ENCODE measurements around the gene SLC29A4.
A peak's percentile ranks its signal among the peaks of the same experiment; 100 is the strongest.
"Not testable (repeated sequence)": the region's sequence is repeated elsewhere in the genome, so short reads cannot be mapped to it uniquely, and the experiment has no call there.

Gene SLC29A4

DNA sequence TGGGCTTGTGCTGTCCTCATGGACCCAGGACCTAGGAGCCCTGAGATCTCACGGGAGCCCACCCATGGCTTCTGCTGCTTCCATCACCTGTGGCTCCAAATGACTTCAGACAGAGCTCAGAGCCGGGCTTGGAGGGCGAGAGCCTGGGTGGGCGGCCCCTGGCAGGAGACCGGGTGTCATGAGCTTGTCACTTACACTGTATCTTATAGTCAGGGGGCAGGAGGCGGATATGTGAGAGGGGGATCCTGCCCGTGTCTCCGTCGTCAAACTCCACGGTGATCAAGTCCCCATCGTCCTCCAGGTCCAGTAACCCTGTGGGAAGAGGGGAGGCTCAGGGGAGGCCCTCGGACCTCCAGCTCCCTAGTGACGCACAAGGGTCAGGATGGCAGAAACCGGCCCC is 33.0 kb downstream of the SLC29A4 start:
- Mint-ChIP-seq H3K27ac (no peak overlapping the region), H3K27me3 (ENCODE audit: low read depth) (no peaks in the 10 kb centered on the region), H3K36me3 (ENCODE audit: low read depth) (peaks cover 45% of the 10 kb centered on the region), H3K4me3 (no peak overlapping the region), H3K9me3 (peaks cover 25% of the 10 kb centered on the region), H3K4me1 (ENCODE audit: low read depth) (no peaks in the 10 kb centered on the region)
- DNase-seq (ENCODE audit: low spot score): no peak

DNA sequence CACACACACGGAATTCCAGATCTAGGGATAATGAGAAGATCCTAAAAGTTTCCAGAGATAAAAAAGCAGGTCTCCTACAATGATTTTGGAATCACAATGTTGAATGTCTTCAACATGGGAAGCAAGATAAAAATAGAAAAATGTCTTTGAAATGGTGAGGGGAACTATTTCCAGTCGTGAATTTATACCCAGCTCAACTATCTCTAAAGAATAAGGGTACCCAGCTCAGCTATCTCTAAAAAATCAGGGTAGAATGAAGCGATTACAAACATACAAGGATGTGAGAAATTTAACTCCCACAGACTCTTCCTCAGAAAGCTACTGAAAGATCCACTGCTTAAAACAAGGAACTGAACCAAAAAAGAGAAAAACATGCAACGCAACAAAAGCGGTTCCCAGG is 35.9 kb downstream of the SLC29A4 start:
- not testable (repeated sequence) for DNase-seq (ENCODE audit: low spot score); H3K27ac Mint-ChIP-seq; H3K4me1 Mint-ChIP-seq (ENCODE audit: low read depth); H3K4me3 Mint-ChIP-seq; H3K27me3 Mint-ChIP-seq (ENCODE audit: low read depth)
- Mint-ChIP-seq H3K36me3 (ENCODE audit: low read depth) (peaks cover 58% of the 10 kb centered on the region), H3K9me3 (peaks cover 25% of the 10 kb centered on the region)

GRCh38 chr7:5320391-5320790 is 37.6 kb downstream of the SLC29A4 start:
- H3K9me3 Mint-ChIP-seq: peaks cover 25% of the 10 kb centered on the region
- H3K4me3 Mint-ChIP-seq: no peak overlapping the region
- DNase-seq (ENCODE audit: low spot score): no peak
- H3K4me1 Mint-ChIP-seq (ENCODE audit: low read depth): no peaks in the 10 kb centered on the region
- no peaks in the 10 kb centered on the region for H3K27me3 Mint-ChIP-seq (ENCODE audit: low read depth)
- no peak overlapping the region for H3K27ac Mint-ChIP-seq
- peaks cover 64% of the 10 kb centered on the region for H3K36me3 Mint-ChIP-seq (ENCODE audit: low read depth)

DNA sequence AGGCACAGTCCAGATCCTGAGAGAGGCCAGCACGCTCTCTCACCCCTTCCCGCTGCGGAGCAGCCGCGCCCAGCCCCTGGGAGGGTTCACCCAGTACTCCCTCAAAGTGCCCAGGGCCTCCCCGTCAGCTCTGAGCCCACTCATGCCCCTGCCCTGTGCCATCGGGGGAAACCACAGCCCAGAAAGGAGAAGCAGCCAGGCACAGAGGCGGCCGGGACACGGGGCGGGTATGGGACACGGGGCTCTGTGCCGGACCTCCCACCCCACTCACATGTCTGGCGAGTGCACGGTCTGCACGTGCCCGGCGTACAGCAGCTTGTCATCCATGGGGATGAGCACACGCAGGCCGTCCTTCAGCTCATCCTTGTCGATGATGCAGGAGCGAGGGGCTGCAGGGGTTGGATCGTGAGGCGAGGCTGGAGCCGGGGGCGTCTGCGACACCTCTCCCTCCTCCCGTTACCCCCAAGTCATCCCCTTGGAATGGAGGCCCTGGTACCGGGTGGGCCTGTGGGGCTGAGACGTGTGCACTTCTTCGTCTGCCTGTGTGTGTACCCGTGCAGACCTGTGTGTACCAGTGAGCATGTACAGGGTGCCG is 38.2 kb downstream of the SLC29A4 start:
- H3K36me3 Mint-ChIP-seq (ENCODE audit: low read depth): peaks cover 61% of the 10 kb centered on the region
- H3K27me3 Mint-ChIP-seq (ENCODE audit: low read depth): no peaks in the 10 kb centered on the region
- H3K4me1 Mint-ChIP-seq (ENCODE audit: low read depth): no peaks in the 10 kb centered on the region
- peaks cover 25% of the 10 kb centered on the region for H3K9me3 Mint-ChIP-seq
- DNase-seq (ENCODE audit: low spot score): no peak
- H3K27ac Mint-ChIP-seq: no peak overlapping the region
- H3K4me3 Mint-ChIP-seq: no peak overlapping the region

DNA sequence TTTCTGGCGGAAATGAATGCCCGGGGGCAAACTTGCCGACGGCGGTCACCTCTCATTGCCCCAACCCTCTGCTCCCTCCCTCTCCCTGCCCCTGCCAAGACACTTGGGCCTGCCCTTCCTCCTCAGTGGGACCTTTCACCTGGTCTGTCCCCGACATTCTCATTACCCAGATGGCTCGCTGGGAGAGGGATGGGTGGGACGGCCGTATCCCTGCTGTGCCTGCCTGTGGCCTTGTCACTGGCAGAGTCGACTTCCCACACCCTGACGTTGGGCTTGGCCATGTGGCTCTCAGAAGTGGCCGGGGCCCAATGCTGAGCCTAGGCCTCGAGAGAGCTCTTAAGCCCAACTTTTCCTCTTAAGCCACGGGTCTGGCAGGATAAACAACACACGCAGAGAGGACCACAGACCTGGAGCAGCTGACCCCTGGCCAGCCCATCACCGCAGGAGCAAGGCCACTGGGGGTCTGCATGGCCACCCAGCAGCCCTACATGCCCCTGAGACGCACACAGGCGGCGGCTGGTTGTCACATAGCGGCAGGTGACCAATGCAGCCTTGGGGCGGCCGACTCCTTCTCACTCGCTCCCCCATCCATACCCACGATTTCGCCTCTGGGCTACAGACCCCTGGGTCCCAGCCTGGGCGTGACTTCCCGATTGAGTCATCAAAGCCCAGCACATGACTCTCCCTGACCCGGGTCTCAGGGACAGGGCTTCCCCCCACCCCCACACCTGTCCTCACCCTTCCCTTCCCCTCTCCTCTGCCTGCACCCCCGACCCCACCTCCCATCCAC is 40.1 kb downstream of the SLC29A4 start:
- Mint-ChIP-seq H3K4me1 (ENCODE audit: low read depth) (no peaks in the 10 kb centered on the region), H3K4me3 (no peak overlapping the region), H3K27ac (no peak overlapping the region), H3K9me3 (peaks cover 21% of the 10 kb centered on the region), H3K27me3 (ENCODE audit: low read depth) (no peaks in the 10 kb centered on the region), H3K36me3 (ENCODE audit: low read depth) (peaks cover 58% of the 10 kb centered on the region)
- no peak for DNase-seq (ENCODE audit: low spot score)

- not testable (repeated sequence) for DNase-seq (ENCODE audit: low spot score); H3K4me1 Mint-ChIP-seq (ENCODE audit: low read depth); H3K4me3 Mint-ChIP-seq; H3K9me3 Mint-ChIP-seq; H3K27me3 Mint-ChIP-seq (ENCODE audit: low read depth); H3K27ac Mint-ChIP-seq
- peaks cover 46% of the 10 kb centered on the region for H3K36me3 Mint-ChIP-seq (ENCODE audit: low read depth)
These were observed 41.3 kb downstream of the SLC29A4 start for GRCh38 chr7:5323800-5324781.

DNA sequence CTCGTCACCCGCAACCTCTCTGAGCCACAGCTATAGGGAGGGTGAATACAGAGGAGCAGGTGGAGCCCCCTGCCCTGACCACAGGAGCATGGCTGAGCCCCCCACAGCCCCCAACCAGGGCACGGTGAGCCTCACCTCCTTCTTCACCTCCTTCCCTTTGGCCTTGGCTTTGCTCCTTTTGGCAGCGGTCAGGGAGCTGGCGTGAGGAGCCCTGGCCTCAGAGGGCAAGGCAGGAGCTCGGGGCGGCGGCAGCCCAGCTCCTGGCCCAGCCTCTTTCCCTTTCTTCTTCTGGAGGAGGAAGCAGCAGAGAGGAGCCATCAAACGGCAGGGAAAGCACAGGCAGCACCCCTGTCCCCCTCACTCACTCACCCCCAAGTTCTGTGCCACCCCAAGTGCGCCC is 42.2 kb downstream of the SLC29A4 start:
- H3K9me3 Mint-ChIP-seq: peaks cover 2% of the 10 kb centered on the region
- H3K36me3 Mint-ChIP-seq (ENCODE audit: low read depth): peaks cover 41% of the 10 kb centered on the region
- H3K4me1 Mint-ChIP-seq (ENCODE audit: low read depth): no peaks in the 10 kb centered on the region
- H3K27me3 Mint-ChIP-seq (ENCODE audit: low read depth): no peaks in the 10 kb centered on the region
- H3K4me3 Mint-ChIP-seq: no peak overlapping the region
- DNase-seq (ENCODE audit: low spot score): no peak
- no peak overlapping the region for H3K27ac Mint-ChIP-seq

DNA sequence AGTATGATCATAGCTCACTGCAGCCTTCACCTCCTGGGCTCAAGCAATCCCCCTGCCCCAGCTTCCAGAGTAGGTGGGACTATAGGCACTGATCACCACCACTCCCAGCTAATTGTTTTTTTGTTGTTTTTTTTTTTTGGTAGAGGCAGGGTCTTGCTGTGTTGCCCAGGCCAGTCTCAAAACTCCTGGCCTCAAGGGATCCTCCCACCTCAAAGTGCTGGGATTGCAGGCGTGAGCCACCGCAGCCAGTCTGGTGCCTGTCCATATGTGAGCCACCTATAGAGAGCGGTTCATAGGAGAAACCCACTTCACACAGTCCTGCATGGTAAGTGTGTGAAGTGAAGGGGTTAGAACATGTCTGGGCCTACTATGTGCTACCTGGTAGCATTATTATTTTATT is 47.5 kb downstream of the SLC29A4 start:
- Mint-ChIP-seq H3K27ac (no peak overlapping the region), H3K9me3 (no peaks in the 10 kb centered on the region), H3K4me3 (no peak overlapping the region), H3K4me1 (ENCODE audit: low read depth) (peaks cover 15% of the 10 kb centered on the region), H3K27me3 (ENCODE audit: low read depth) (no peaks in the 10 kb centered on the region), H3K36me3 (ENCODE audit: low read depth) (peaks cover 38% of the 10 kb centered on the region)
- DNase-seq (ENCODE audit: low spot score): no peak

DNA sequence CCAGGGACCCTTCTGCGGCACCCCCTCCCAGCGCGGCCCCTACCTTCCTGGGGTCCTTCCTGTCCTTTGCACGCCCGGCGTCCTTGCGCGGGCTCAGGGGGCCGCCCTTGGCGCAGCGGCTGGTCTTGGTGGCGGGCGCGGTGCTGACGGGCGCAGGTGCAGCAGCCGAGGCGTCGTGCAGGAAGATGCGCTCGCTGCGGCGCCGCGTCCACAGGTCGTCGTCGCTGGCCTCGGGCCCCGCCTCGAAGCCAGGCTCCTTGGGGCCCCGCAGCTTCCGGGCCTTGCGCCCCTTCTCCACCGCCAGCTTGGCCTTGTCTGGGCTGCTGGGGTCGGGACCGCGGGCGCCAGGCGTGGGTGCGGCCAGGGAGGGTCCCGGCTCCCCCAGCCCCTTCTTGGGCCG is 49.8 kb downstream of the SLC29A4 start:
- peaks cover 55% of the 10 kb centered on the region for H3K36me3 Mint-ChIP-seq (ENCODE audit: low read depth)

DNA sequence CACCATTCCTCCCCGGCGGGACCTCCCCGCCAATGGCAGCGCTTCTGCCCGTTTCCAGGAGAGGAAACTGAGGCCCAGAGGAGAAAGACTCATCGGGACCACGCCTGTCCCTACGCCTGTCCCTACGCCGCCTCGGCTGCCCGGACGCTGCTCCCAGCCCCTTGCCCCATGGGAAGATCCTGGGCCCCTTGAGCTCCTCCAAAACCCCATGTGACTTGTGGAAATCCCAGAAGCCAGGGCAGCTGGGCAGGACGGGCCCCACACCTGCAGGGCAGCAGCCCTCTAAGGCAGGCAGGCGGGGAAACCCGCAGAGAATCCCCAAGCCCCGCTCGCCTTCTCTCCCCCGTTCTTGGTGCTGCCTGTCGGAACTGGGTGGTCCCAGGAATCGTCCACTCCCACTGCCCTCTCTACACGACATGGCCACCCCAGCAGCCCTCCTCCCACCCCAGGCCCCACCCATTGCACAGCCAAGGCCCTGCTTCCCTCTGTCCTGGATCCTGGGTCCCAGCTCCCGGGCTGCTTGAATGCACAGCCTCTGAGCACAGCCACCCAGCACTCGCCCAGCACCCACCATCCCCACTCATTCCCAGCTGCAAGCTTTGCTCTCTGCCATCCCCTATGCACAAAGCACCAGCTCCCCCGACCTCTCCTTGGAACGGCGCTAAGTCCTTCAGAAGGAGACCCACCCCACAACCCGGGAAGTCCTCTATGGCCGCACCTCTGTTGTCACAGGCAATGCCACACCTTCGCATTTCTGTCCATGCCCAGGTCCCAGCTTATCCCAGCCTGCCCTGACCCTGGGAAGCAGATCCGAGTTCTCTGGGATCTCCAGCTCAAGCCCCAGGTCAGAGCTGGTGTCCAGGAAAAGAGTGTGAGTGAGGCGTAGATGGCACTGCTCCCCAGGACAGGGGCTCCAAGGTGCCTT is 50.6 kb downstream of the SLC29A4 start:
- Mint-ChIP-seq H3K36me3 (ENCODE audit: low read depth) (peaks cover 63% of the 10 kb centered on the region), H3K4me1 (ENCODE audit: low read depth) (peaks cover 15% of the 10 kb centered on the region), H3K27ac (no peak overlapping the region), H3K27me3 (ENCODE audit: low read depth) (no peaks in the 10 kb centered on the region), H3K4me3 (no peak overlapping the region), H3K9me3 (peaks cover 27% of the 10 kb centered on the region)
- no peak for DNase-seq (ENCODE audit: low spot score)

More for the DNA sequence above, 49.8 kb downstream of the SLC29A4 start:
- no peak for DNase-seq (ENCODE audit: low spot score)
- Mint-ChIP-seq H3K9me3 (peaks cover 20% of the 10 kb centered on the region), H3K27me3 (ENCODE audit: low read depth) (no peaks in the 10 kb centered on the region), H3K4me3 (no peak overlapping the region), H3K4me1 (ENCODE audit: low read depth) (peaks cover 15% of the 10 kb centered on the region), H3K27ac (no peak overlapping the region)

DNA sequence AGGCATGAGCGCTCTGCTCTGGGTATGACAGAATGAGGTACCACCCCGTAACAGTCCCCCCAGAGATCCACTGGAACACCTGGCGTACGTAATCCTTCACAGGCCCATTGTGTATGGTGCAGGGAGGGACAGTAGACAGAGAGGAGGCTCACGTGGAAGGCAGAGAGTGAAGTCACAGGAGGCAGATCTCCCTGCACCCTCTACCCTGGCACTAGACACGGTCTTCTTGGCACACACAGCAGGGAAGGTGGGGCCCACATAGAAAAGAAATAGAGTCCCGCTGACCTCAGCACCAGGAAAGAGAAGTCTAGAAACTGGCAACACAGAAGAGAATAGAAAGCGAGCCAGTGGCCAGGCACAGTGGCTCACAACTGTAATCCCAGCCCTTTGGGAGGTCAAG is 51.9 kb downstream of the SLC29A4 start:
- H3K4me3 Mint-ChIP-seq: no peak overlapping the region

GRCh38 chr7:5337047-5337446 is 54.3 kb downstream of the SLC29A4 start:
- Mint-ChIP-seq H3K36me3 (ENCODE audit: low read depth) (peaks cover 73% of the 10 kb centered on the region), H3K9me3 (peaks cover 30% of the 10 kb centered on the region), H3K27ac (no peak overlapping the region), H3K4me3 (no peak overlapping the region), H3K27me3 (ENCODE audit: low read depth) (no peaks in the 10 kb centered on the region), H3K4me1 (ENCODE audit: low read depth) (peaks cover 9% of the 10 kb centered on the region)
- DNase-seq (ENCODE audit: low spot score): no peak

More for the DNA sequence above, 51.9 kb downstream of the SLC29A4 start:
- H3K9me3 Mint-ChIP-seq: peaks cover 27% of the 10 kb centered on the region
- peaks cover 15% of the 10 kb centered on the region for H3K4me1 Mint-ChIP-seq (ENCODE audit: low read depth)
- DNase-seq (ENCODE audit: low spot score): no peak
- peaks cover 69% of the 10 kb centered on the region for H3K36me3 Mint-ChIP-seq (ENCODE audit: low read depth)
- no peaks in the 10 kb centered on the region for H3K27me3 Mint-ChIP-seq (ENCODE audit: low read depth)
- no peak overlapping the region for H3K27ac Mint-ChIP-seq

DNA sequence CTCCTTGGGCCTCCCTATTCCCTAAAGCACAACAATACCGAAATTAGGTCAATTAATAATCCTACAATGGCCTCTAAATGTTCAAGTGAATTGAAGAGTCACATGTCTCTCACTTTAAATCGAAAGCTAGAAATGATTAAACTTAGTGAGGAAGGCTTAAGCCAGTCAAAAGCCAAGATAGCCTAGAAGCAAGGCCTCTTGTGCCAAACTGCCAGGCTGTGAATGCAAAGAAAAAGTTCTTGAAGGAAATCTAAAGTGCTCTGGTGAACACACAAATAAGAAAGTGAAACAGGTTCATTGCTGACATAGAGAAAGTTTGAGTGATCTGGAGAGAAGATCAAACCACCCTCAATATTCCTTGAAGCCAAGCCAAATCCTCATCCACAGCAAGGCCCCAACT is 57.2 kb downstream of the SLC29A4 start:
- Mint-ChIP-seq H3K27me3 (ENCODE audit: low read depth) (no peaks in the 10 kb centered on the region), H3K4me1 (ENCODE audit: low read depth) (peaks cover 3% of the 10 kb centered on the region), H3K4me3 (no peak overlapping the region), H3K9me3 (peaks cover 50% of the 10 kb centered on the region), H3K27ac (peak overlapping the region; percentile 55), H3K36me3 (ENCODE audit: low read depth) (peaks cover 88% of the 10 kb centered on the region)
- no peak for DNase-seq (ENCODE audit: low spot score)
